NCI-H774 (cell line): Measurements from ENCODE around the gene CHID1.

Experiments
- DNase-seq: peaks from one replicate; lab custom pipeline; 2025; lab: John Stamatoyannopoulos, UW

The CHID1 gene

GRCh38 chr11:933142-933851 is 22.7 kb upstream of the CHID1 start:
- no peak for DNase-seq

- DNase-seq, result no peak
These were observed 21.8 kb upstream of the CHID1 start for GRCh38 chr11:932435-932834.

GRCh38 chr11:931385-931784 is 20.8 kb upstream of the CHID1 start:
- no peak for DNase-seq

GRCh38 chr11:929405-929804 is 18.8 kb upstream of the CHID1 start:
- DNase-seq, result no peak

- no peak for DNase-seq
These were observed 18.2 kb upstream of the CHID1 start for GRCh38 chr11:928786-929185.

GRCh38 chr11:927871-928270 is 17.3 kb upstream of the CHID1 start:
- no peak for DNase-seq

- DNase-seq, result no peak
These were observed 15.8 kb upstream of the CHID1 start for GRCh38 chr11:926341-926916.

GRCh38 chr11:925496-926301 is 15.1 kb upstream of the CHID1 start, which contains the start of gene AP2A2:
Gene AP2A2, plus strand, starts transcription at chr11:925870. Its CDS starts 152 bp downstream, at chr11:926022.
- DNase-seq, result peak; percentile 90

GRCh38 chr11:925158-925495 is 14.5 kb upstream of the CHID1 start:
- DNase-seq, result no peak

GRCh38 chr11:924406-925157 is 14.0 kb upstream of the CHID1 start:
- DNase-seq, result no peak

- no peak for DNase-seq
These were observed 13.2 kb upstream of the CHID1 start for GRCh38 chr11:923691-924405.

- no peak for DNase-seq
These were observed 11.5 kb upstream of the CHID1 start for GRCh38 chr11:921921-922678.

- no peak for DNase-seq
These were observed 6.8 kb upstream of the CHID1 start for GRCh38 chr11:917426-917825.

- no peak for DNase-seq
These were observed 4.3 kb upstream of the CHID1 start for GRCh38 chr11:914747-915501.

- DNase-seq, result no peak
These were observed 3.6 kb upstream of the CHID1 start for GRCh38 chr11:914204-914603.

- no peak for DNase-seq
These were observed 2.4 kb upstream of the CHID1 start for GRCh38 chr11:913043-913442.

- DNase-seq, result no peak
These were observed 1.7 kb upstream of the CHID1 start for GRCh38 chr11:912266-912665.

GRCh38 chr11:911890-912219 is 1.2 kb upstream of the CHID1 start:
- no peak for DNase-seq

GRCh38 chr11:911031-911889 is 650 bp upstream of the CHID1 start:
- no peak for DNase-seq
